ENCODE results near the gene HSPA9. TPM values are rescaled to one million over a fixed set of nuclear protein-coding genes. Genes with fewer than 3 reads are reported as not detected.

Gene HSPA9
- total and polyA plus RNA-seq, 9 of the 15 experiments (the other 6 are each of a cell fraction or from before 2014, with no cell fraction given): 195 to 583 (median 514) TPM

DNA sequence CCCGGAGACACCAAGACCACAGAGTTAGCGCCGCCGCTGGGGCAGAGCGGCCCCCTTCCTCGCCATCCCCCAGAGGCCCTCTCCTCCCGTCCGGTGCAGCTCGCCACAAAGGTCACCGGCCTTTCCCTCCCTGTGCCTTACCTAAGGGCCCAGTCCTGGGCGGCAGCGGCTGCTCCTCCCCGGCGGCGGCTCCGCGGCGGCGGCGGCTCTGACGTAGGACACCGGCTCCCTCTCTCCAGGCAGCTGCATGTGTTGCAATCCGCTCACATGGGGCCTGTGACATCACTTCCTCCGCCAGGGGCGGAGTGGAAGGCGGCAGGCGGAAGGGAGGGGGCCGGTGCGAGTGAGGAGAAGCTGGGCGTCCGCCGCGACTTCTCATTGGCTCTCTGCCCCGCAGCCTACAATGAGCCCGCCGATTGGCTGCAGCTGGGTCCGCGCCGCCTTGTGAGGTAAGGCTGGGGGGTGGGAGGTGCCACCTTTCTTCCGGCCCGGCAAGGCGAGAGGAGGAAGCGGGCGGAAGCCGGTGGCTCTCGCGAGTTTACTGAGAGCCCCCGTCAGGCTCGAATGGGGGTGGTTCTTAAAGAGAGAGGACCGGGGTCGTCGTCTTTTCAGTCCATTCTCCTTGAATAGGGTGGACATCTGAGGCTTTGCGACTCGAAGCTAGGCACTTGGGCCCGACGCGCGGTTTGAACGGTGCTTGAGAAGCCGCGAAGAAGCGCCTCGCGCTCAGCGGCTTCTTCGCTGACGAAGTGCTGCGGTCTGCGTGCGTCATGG lies 32.1 kb downstream of the HSPA9 start, which contains the start of gene ETF1 (continued):
- peak; percentile 89 for TF ChIP-seq ASH1L (IDR thresholded peaks at IDR 0.05; ENCODE audit: borderline replicate concordance, low read depth, partially characterized antibody)
- peak; percentile 71; the same call in 1 of the 2 replicates for TF ChIP-seq ELF2 (CRISPR knock-in tag; IDR thresholded peaks at IDR 0.05)
- peak; percentile 90 for TF ChIP-seq NFYB (IDR thresholded peaks at IDR 0.05; ENCODE audit: extremely low read depth, insufficient read length)
- 0 out of 2 replicates have a peak, but pooled peaks have one; percentile 31 for TF ChIP-seq ZNF830 (CRISPR knock-in tag; IDR thresholded peaks at IDR 0.05)
- no peak for TF ChIP-seq NFIX (CRISPR knock-in tag; IDR thresholded peaks at IDR 0.05; ENCODE audit: low read depth)
- peak; percentile 74 for TF ChIP-seq HNRNPLL (IDR thresholded peaks at IDR 0.05; ENCODE audit: low read depth, low read length, poor library complexity, severe bottlenecking)
- peak; percentile 68 for TF ChIP-seq PML (IDR thresholded peaks at IDR 0.05; ENCODE audit: low read length)
- peak; percentile 76 for TF ChIP-seq JUN (IDR thresholded peaks at IDR 0.05; ENCODE audit: borderline replicate concordance, low read depth, low read length)
- TF ChIP-seq JUN (CRISPR knock-in tag; IDR thresholded peaks at IDR 0.05; ENCODE audit: borderline replicate concordance): no peak; the same call in 1 of the 2 replicates
- TF ChIP-seq RBM39 (optimal IDR thresholded peaks at IDR 0.05; ENCODE audit: low read depth, low read length): no peak
- TF ChIP-seq GTF2E2 (tag; IDR thresholded peaks at IDR 0.05): no peak
- TF ChIP-seq, protein P1, sequence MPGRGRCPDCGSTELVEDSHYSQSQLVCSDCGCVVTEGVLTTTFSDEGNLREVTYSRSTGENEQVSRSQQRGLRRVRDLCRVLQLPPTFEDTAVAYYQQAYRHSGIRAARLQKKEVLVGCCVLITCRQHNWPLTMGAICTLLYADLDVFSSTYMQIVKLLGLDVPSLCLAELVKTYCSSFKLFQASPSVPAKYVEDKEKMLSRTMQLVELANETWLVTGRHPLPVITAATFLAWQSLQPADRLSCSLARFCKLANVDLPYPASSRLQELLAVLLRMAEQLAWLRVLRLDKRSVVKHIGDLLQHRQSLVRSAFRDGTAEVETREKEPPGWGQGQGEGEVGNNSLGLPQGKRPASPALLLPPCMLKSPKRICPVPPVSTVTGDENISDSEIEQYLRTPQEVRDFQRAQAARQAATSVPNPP (IDR thresholded peaks at IDR 0.05; ENCODE audit: borderline replicate concordance, insufficient read depth, insufficient read length): no peak
- TF ChIP-seq TCF7 (IDR thresholded peaks at IDR 0.05; ENCODE audit: borderline replicate concordance): no peak
- no peak for TF ChIP-seq ZNF76 (CRISPR knock-in tag; IDR thresholded peaks at IDR 0.05; ENCODE audit: borderline replicate concordance)
- TF ChIP-seq CEBPB (tag; IDR thresholded peaks at IDR 0.05): peak; percentile 100
- no peak for TF ChIP-seq MTA1 (IDR thresholded peaks at IDR 0.05; ENCODE audit: borderline replicate concordance)
- no peak for TF ChIP-seq GATA2 (CRISPR knock-in tag; IDR thresholded peaks at IDR 0.05)
- TF ChIP-seq ATF7 (IDR thresholded peaks at IDR 0.05): peak; percentile 98
- TF ChIP-seq, protein P2, sequence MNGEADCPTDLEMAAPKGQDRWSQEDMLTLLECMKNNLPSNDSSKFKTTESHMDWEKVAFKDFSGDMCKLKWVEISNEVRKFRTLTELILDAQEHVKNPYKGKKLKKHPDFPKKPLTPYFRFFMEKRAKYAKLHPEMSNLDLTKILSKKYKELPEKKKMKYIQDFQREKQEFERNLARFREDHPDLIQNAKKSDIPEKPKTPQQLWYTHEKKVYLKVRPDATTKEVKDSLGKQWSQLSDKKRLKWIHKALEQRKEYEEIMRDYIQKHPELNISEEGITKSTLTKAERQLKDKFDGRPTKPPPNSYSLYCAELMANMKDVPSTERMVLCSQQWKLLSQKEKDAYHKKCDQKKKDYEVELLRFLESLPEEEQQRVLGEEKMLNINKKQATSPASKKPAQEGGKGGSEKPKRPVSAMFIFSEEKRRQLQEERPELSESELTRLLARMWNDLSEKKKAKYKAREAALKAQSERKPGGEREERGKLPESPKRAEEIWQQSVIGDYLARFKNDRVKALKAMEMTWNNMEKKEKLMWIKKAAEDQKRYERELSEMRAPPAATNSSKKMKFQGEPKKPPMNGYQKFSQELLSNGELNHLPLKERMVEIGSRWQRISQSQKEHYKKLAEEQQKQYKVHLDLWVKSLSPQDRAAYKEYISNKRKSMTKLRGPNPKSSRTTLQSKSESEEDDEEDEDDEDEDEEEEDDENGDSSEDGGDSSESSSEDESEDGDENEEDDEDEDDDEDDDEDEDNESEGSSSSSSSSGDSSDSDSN (IDR thresholded peaks at IDR 0.05; ENCODE audit: borderline replicate concordance in 1 of 2, low read depth in 2 of 2, low read length in 2 of 2): peak in 1 of 2 experiments; percentile 46; a peak in 1 of 4 replicates
- TF ChIP-seq, protein P3, sequence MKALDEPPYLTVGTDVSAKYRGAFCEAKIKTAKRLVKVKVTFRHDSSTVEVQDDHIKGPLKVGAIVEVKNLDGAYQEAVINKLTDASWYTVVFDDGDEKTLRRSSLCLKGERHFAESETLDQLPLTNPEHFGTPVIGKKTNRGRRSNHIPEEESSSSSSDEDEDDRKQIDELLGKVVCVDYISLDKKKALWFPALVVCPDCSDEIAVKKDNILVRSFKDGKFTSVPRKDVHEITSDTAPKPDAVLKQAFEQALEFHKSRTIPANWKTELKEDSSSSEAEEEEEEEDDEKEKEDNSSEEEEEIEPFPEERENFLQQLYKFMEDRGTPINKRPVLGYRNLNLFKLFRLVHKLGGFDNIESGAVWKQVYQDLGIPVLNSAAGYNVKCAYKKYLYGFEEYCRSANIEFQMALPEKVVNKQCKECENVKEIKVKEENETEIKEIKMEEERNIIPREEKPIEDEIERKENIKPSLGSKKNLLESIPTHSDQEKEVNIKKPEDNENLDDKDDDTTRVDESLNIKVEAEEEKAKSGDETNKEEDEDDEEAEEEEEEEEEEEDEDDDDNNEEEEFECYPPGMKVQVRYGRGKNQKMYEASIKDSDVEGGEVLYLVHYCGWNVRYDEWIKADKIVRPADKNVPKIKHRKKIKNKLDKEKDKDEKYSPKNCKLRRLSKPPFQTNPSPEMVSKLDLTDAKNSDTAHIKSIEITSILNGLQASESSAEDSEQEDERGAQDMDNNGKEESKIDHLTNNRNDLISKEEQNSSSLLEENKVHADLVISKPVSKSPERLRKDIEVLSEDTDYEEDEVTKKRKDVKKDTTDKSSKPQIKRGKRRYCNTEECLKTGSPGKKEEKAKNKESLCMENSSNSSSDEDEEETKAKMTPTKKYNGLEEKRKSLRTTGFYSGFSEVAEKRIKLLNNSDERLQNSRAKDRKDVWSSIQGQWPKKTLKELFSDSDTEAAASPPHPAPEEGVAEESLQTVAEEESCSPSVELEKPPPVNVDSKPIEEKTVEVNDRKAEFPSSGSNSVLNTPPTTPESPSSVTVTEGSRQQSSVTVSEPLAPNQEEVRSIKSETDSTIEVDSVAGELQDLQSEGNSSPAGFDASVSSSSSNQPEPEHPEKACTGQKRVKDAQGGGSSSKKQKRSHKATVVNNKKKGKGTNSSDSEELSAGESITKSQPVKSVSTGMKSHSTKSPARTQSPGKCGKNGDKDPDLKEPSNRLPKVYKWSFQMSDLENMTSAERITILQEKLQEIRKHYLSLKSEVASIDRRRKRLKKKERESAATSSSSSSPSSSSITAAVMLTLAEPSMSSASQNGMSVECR (CRISPR knock-in tag; IDR thresholded peaks at IDR 0.05): peak; percentile 84

Data from K562 (cell line).